ENCODE results near the gene OR7C1. TPM values are rescaled to one million over a fixed set of nuclear protein-coding genes. Genes with fewer than 3 reads are reported as not detected.

Gene OR7C1
- total and polyA plus RNA-seq, 2 of the 13 experiments (the other 11 are each of a cell fraction or from before 2014, with no cell fraction given), result not detected

DNA sequence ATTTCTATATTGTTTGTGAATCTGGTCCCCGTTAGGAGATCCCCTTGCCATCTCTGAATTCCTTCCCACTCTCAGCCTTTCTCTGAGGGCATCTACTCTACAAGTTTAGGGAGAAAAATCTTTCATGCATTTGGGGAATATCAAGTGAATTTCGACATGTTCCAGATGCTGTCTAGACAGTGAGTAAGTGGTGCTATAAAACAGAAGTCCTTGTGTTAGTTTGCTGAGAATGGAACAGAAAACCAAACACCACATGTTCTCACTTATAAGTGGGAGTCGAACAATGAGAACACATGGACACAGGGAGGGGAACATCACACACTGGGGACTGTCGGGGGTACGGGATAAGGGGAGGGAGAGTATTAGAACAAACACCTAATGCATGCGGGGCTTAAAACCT is 8.6 kb upstream of the OR7C1 start:
- Histone ChIP-seq H3K9ac (ENCODE audit: insufficient read depth, low read depth, low read length) (no peak overlapping the region), H3K4me2 (ENCODE audit: low read depth, low read length) (no peak overlapping the region), H3K27me3 (ENCODE audit: control insufficient read depth in 1 of 2, insufficient read depth in 2 of 2, low read length in 2 of 2) (no peaks in the 10 kb centered on the region; a peak in 1 of 5 replicates), H3K4me1 (ENCODE audit: insufficient read depth, low read length) (no peaks in the 10 kb centered on the region), H3K27ac (ENCODE audit: extremely low read length, insufficient read depth, low read length) (no peak overlapping the region), H2AFZ (ENCODE audit: low read length) (no peak overlapping the region), H3K4me3 (replicated peaks in 1 of 3; ENCODE audit: insufficient read depth in 1 of 3, low read depth in 2 of 3, low read length in 3 of 3) (no peak overlapping the region), H4K20me1 (ENCODE audit: insufficient read depth, low read length) (no peaks in the 10 kb centered on the region), H3K79me2 (ENCODE audit: insufficient read depth, low read length) (no peaks in the 10 kb centered on the region), H3K36me3 (replicated peaks in 1 of 2; ENCODE audit: control insufficient read depth in 1 of 2, insufficient read depth in 2 of 2, low read length in 2 of 2) (no peaks in the 10 kb centered on the region), H3K9me3 (ENCODE audit: low read length) (no peaks in the 10 kb centered on the region)
- no peak for TF ChIP-seq ZNF776 (CRISPR knock-in tag; IDR thresholded peaks at IDR 0.05)
- no peak for TF ChIP-seq POLR2G (IDR thresholded peaks at IDR 0.05; ENCODE audit: low read depth, low read length)
- TF ChIP-seq HOXD1 (CRISPR knock-in tag; IDR thresholded peaks at IDR 0.05), result no peak
- no peak for TF ChIP-seq NBN (conservative IDR thresholded peaks at IDR 0.05)
- TF ChIP-seq ZNF382 (CRISPR knock-in tag; IDR thresholded peaks at IDR 0.05; ENCODE audit: borderline replicate concordance), result no peak
- no peak for TF ChIP-seq ZSCAN30 (CRISPR knock-in tag; IDR thresholded peaks at IDR 0.05)
- TF ChIP-seq TBX3 (IDR thresholded peaks at IDR 0.05; ENCODE audit: borderline replicate concordance), result no peak
- no peak for TF ChIP-seq SMARCC2 (IDR thresholded peaks at IDR 0.05)
- TF ChIP-seq ZNF781 (CRISPR knock-in tag; IDR thresholded peaks at IDR 0.05; ENCODE audit: borderline replicate concordance, not compliant biosample characterization), result no peak
- TF ChIP-seq E2F1 (CRISPR knock-in tag; IDR thresholded peaks at IDR 0.05), result no peak
- no peak for TF ChIP-seq MIXL1 (CRISPR knock-in tag; IDR thresholded peaks at IDR 0.05)
- TF ChIP-seq POGZ (CRISPR knock-in tag; IDR thresholded peaks at IDR 0.05), result no peak
- no peak for TF ChIP-seq MATR3 (CRISPR knock-in tag; IDR thresholded peaks at IDR 0.05)
- FAIRE-seq (no peak), ATAC-seq (no peak), DNase-seq (ENCODE audit: low spot score) (no peak)
- 23% methylated on average over 6 of the region's 6 CpGs for WGBS (ENCODE audit: low lambda C conversion rate)
- CTCF ChIA-PET (ENCODE audit: low intra/inter-chr PET ratio, low total read pairs), result no interaction called here
- no TSS peak for BruUV-seq (replicated peaks)
- intact Hi-C loops (cut with micrococcal nuclease; ENCODE audit: unreplicated experiment), result no loop called here
- POLR2A ChIA-PET, result no interaction called here
- in situ Hi-C loops (cut with HindIII; ENCODE audit: extremely low pct_ligation_motif_present, low pct_unique_long_range_greater_than_20kb), result no loop called here
